SK-N-SH treated with all-trans-retinoic acid at 6 μM for 48 hours (cell line): ENCODE results near the gene PPFIA4.

Experiments
- GLIS3 ChIP-seq: fragments of 250-450 bp; sonication (Bioruptor Pico); IDR thresholded peaks from 2 replicates; pipeline ENCODE4 v1.5.0; 2020; ENCODE audit warnings: mild to moderate bottlenecking, moderate library complexity
- ISL1 ChIP-seq: fragments of 250-450 bp; sonication (Bioruptor Pico); IDR thresholded peaks from 2 replicates; pipeline ENCODE4 v2.1.2; 2022; ENCODE audit warnings: mild to moderate bottlenecking, moderate library complexity
- OSR1 ChIP-seq: fragments of 250-450 bp; sonication (Bioruptor Pico); IDR thresholded peaks from 2 replicates; pipeline ENCODE4 v1.8.0; 2022; ENCODE audit warnings: moderate library complexity, mild to moderate bottlenecking, inconsistent platforms
- PPARA ChIP-seq: fragments of 250-450 bp; sonication (Bioruptor Pico); IDR thresholded peaks from 2 replicates; pipeline ENCODE4 v1.5.0; 2020; ENCODE audit warnings: mild to moderate bottlenecking, borderline replicate concordance
- RARB ChIP-seq: fragments of 250-450 bp; sonication (Bioruptor Pico); IDR thresholded peaks from 2 replicates; pipeline ENCODE4 v1.8.0; 2021; ENCODE audit warnings: mild to moderate bottlenecking, moderate library complexity
- TCF4 ChIP-seq: fragments of 250-450 bp; sonication (Bioruptor Pico); IDR thresholded peaks from 2 replicates; pipeline ENCODE4 v1.8.0; 2021; ENCODE audit warnings: mild to moderate bottlenecking, moderate library complexity, borderline replicate concordance
- ZFP3 ChIP-seq: fragments of 250-450 bp; sonication (Bioruptor Pico); IDR thresholded peaks from 2 replicates; pipeline ENCODE4 v1.5.0; 2020; ENCODE audit warnings: mild to moderate bottlenecking, moderate library complexity
- ZFP30 ChIP-seq: fragments of 450-650 bp; formaldehyde crosslinking; IDR thresholded peaks from 2 replicates; pipeline ENCODE4 v1.5.0; 2022; ENCODE audit warnings: mild to moderate bottlenecking, moderate library complexity
- TF ChIP-seq, protein P1 (sequence below): fragments of 250-450 bp; sonication (Bioruptor Pico); IDR thresholded peaks from 2 replicates; pipeline ENCODE4 v1.8.0; 2020; ENCODE audit warnings: mild to moderate bottlenecking, moderate library complexity, borderline replicate concordance
- TF ChIP-seq, protein P2 (sequence below): fragments of 250-450 bp; sonication (Bioruptor Pico); IDR thresholded peaks from 2 replicates; pipeline ENCODE4 v1.8.0; 2021; ENCODE audit warnings: low read depth, mild to moderate bottlenecking, moderate library complexity, borderline replicate concordance
- TF ChIP-seq, protein P3 (sequence below): fragments of 250-450 bp; sonication (Bioruptor Pico); IDR thresholded peaks from 2 replicates; pipeline ENCODE4 v1.5.1; 2020; ENCODE audit warnings: low read depth, mild to moderate bottlenecking, moderate library complexity

DNA sequence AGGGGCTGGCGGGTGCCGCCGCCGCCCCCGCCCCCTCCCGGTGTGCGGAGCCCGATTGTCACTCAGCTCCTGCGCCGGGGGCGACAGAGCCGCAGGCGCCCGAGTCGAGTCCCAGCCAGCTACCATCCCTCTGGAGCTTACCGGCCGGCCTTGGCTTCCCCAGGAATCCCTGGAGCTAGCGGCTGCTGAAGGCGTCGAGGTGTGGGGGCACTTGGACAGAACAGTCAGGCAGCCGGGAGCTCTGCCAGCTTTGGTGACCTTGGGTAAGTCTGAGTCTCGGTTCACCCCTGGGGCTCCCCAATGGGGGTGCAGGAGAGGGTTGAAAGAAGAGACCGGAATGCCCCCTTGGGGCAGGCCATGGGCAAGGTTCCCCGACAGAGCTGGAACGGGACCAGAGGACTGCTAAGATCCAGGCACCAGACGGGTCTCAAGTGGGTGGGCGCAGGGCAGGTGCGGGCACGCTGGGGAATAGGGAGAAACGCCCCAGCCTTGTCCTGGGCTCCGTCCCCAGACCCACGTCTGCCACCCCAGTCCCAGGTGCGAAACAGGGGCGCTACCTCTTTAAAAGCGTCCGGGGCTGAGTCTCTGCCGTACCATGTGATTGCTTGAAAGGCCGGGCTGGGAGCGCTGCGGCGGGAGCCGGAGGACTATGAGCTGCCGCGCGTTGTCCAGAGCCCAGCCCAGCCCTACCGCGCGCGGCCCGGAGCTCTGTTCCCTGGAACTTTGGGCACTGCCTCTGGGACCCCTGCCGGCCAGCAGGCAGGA is 101.6 kb downstream of the PPFIA4 start, which contains the start of gene ADORA1:
- TF ChIP-seq, protein P1, sequence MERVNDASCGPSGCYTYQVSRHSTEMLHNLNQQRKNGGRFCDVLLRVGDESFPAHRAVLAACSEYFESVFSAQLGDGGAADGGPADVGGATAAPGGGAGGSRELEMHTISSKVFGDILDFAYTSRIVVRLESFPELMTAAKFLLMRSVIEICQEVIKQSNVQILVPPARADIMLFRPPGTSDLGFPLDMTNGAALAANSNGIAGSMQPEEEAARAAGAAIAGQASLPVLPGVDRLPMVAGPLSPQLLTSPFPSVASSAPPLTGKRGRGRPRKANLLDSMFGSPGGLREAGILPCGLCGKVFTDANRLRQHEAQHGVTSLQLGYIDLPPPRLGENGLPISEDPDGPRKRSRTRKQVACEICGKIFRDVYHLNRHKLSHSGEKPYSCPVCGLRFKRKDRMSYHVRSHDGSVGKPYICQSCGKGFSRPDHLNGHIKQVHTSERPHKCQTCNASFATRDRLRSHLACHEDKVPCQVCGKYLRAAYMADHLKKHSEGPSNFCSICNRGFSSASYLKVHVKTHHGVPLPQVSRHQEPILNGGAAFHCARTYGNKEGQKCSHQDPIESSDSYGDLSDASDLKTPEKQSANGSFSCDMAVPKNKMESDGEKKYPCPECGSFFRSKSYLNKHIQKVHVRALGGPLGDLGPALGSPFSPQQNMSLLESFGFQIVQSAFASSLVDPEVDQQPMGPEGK (CRISPR knock-in tag) = no peak
- no peak for TF ChIP-seq OSR1 (CRISPR knock-in tag)
- no peak for TF ChIP-seq ISL1 (CRISPR knock-in tag)
- no peak for TF ChIP-seq ZFP3 (CRISPR knock-in tag)
- TF ChIP-seq, protein P2, sequence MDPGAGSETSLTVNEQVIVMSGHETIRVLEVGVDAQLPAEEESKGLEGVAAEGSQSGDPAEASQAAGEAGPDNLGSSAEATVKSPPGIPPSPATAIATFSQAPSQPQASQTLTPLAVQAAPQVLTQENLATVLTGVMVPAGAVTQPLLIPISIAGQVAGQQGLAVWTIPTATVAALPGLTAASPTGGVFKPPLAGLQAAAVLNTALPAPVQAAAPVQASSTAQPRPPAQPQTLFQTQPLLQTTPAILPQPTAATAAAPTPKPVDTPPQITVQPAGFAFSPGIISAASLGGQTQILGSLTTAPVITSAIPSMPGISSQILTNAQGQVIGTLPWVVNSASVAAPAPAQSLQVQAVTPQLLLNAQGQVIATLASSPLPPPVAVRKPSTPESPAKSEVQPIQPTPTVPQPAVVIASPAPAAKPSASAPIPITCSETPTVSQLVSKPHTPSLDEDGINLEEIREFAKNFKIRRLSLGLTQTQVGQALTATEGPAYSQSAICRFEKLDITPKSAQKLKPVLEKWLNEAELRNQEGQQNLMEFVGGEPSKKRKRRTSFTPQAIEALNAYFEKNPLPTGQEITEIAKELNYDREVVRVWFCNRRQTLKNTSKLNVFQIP = no peak
- no peak for TF ChIP-seq PPARA (CRISPR knock-in tag)
- TF ChIP-seq ZFP30 (CRISPR knock-in tag) = no peak
- TF ChIP-seq, protein P3, sequence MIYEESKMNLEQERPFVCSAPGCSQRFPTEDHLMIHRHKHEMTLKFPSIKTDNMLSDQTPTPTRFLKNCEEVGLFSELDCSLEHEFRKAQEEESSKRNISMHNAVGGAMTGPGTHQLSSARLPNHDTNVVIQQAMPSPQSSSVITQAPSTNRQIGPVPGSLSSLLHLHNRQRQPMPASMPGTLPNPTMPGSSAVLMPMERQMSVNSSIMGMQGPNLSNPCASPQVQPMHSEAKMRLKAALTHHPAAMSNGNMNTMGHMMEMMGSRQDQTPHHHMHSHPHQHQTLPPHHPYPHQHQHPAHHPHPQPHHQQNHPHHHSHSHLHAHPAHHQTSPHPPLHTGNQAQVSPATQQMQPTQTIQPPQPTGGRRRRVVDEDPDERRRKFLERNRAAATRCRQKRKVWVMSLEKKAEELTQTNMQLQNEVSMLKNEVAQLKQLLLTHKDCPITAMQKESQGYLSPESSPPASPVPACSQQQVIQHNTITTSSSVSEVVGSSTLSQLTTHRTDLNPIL (CRISPR knock-in tag) = no peak
- no peak for TF ChIP-seq TCF4
- TF ChIP-seq GLIS3 (CRISPR knock-in tag) = no peak
- TF ChIP-seq RARB = no peak
